Stimulated activated naive CD8-positive, alpha-beta T cell treated with anti-CD3 and anti-CD28 coated beads, Interleukin-15, Interleukin-2, amounts not matched to agents 100 ng/mL and 50 ng/mL, for 24 hours (primary cell): ENCODE data around the gene METTL13.

Experiments
- H3K27ac Mint-ChIP-seq: one replicate; pipeline ENCODE4 v1.8.0; 2021; ENCODE audit warnings: mild to moderate bottlenecking, mixed read lengths
- H3K27me3 Mint-ChIP-seq: one replicate; pipeline ENCODE4 v1.8.0; 2021; ENCODE audit warnings: mixed read lengths
- H3K36me3 Mint-ChIP-seq: one replicate; pipeline ENCODE4 v1.8.0; 2021; ENCODE audit warnings: low read depth, mixed read lengths
- H3K4me1 Mint-ChIP-seq: one replicate; pipeline ENCODE4 v1.8.0; 2021; ENCODE audit warnings: low read depth, mixed read lengths
- H3K4me3 Mint-ChIP-seq: one replicate; pipeline ENCODE4 v1.8.0; 2021; ENCODE audit warnings: mild to moderate bottlenecking, mixed read lengths
- H3K9me3 Mint-ChIP-seq: one replicate; pipeline ENCODE4 v1.8.0; 2021; ENCODE audit warnings: mixed read lengths

Gene METTL13

DNA sequence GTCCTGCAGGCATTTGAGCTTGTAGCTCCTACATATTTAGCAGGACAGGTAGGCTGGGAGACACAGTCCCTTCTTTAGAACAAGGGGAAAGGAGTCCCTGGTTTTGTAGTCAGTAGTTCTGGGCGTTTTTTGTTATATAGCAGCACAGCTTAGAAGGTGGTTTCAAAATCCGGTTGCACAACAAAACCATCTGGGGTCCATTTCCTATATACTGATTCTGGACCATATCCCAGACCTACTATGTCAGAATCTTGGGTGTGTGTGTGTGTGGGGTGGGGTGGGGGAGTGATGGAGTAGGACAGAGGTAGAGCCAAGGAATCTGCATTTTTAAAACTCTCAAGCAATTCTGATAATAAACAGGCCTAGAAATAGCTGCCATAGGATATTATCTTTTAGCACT, 21.6 kb downstream of the METTL13 start:
- Mint-ChIP-seq H3K27me3 (no peaks in the 10 kb centered on the region), H3K9me3 (no peaks in the 10 kb centered on the region), H3K27ac (no peak overlapping the region), H3K4me1 (peaks cover 13% of the 10 kb centered on the region), H3K4me3 (no peak overlapping the region), H3K36me3 (peaks cover 9% of the 10 kb centered on the region)

DNA sequence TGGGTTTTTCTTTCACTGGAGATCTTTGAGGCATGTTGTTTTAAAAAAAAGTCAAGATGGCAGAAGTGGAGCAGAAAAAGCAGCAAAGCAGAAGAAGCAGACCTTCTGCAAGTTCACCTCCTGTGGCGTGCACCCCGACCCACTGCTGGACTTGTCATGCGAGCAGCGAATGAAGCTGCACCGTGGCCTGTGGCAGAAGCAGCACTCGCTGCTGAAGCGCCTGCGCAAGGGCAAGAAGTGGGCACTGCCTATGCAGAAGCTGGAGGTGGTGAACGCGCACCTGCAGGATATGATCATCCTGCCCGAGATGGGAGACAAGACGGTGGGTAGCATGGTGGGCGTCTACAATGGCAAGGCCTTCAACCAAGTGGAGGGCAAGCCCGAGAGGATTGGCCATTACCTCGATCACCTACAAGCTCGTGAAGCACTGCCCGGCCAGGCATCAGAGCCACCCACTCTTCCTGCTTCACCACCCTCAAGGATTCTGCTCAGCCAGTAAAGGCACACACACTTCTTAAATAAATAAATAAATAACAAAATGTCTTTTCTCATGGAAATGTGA, 22.1 kb downstream of the METTL13 start:
- H3K4me1 Mint-ChIP-seq = peaks cover 13% of the 10 kb centered on the region
- no peak overlapping the region for H3K27ac Mint-ChIP-seq
- H3K4me3 Mint-ChIP-seq = no peak overlapping the region
- H3K9me3 Mint-ChIP-seq = no peaks in the 10 kb centered on the region
- H3K36me3 Mint-ChIP-seq = peaks cover 5% of the 10 kb centered on the region
- no peaks in the 10 kb centered on the region for H3K27me3 Mint-ChIP-seq

DNA sequence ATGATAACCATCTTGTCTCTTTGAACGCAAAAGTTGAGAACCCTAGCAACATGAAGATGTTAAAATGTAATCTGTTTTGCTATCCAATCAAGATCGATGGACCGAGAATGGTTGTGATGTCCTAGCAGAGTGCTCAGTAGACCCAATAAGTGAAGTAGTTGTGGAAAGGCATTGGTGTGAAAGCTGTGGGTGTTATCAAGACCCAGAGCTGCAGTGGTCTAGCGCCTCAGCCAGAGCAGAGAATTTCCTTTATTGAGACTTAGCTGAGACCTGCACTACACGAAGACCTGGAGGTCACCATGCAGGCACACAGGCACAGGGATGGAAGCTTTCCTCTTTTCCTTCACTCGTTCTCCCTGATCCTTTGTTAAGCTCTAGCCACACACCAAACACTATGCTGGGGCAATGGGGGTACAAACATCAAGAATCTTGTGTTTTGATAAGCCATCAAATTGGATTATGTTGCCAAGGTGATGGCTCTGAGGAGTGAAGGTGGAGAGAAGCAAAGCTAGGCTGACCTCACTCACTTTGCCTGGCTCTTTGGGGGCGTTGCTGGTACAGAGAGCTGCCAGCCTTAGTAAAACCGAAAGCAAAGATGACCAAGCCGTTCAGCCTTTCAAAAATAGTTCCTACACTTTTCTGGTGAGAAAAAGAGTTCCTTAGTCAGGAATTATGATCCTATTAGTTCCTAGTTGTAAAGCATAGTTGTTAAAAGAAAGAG, 24.1 kb downstream of the METTL13 start:
- no peaks in the 10 kb centered on the region for H3K27me3 Mint-ChIP-seq
- H3K36me3 Mint-ChIP-seq = no peaks in the 10 kb centered on the region
- H3K9me3 Mint-ChIP-seq = no peaks in the 10 kb centered on the region
- H3K4me3 Mint-ChIP-seq = no peak overlapping the region
- no peak overlapping the region for H3K27ac Mint-ChIP-seq
- peaks cover 13% of the 10 kb centered on the region for H3K4me1 Mint-ChIP-seq

DNA sequence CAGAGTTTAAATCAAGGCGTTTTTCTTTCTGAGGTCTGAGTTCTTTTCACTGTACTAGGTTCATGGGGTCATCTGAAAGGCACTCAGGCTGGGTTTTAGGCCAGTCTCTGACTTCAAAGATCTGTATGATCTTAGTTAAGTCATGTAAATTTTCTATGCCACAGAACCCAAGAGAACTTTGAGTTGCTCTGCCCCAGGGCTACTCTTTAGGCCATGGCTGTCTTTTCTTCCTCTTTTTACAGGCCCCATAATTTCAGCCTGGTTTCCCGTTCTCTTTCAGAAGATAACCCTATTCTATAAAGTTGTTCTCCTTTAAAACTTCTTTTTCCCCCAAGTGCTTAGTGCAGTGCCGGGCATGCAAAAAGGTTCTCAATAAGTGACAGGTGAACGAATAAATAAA, 26.1 kb downstream of the METTL13 start:
- Mint-ChIP-seq H3K36me3 (no peaks in the 10 kb centered on the region), H3K27me3 (no peaks in the 10 kb centered on the region), H3K4me3 (no peak overlapping the region), H3K4me1 (peaks cover 13% of the 10 kb centered on the region), H3K27ac (no peak overlapping the region), H3K9me3 (no peaks in the 10 kb centered on the region)

DNA sequence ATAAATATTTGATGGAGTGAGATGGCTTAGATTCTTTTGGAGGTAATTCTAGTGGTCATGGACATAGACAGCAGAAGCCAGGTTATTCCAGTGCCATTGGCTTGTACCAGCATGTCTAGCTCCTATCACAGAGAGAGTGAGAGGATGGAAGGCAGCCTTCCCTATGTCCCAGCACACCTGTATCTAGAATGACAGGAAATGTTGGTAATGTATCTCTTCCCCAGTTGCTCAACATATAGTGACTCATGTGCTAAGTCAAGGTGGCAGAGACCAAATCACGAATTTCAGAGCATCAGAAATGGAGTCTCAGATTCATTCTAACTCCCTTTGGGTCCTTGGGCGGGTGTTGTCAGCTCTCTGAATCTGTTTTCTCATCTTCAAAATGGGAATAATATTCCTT, 28.4 kb downstream of the METTL13 start:
- Mint-ChIP-seq H3K36me3 (peaks cover 4% of the 10 kb centered on the region), H3K27ac (no peak overlapping the region), H3K4me1 (peaks cover 16% of the 10 kb centered on the region)

DNA sequence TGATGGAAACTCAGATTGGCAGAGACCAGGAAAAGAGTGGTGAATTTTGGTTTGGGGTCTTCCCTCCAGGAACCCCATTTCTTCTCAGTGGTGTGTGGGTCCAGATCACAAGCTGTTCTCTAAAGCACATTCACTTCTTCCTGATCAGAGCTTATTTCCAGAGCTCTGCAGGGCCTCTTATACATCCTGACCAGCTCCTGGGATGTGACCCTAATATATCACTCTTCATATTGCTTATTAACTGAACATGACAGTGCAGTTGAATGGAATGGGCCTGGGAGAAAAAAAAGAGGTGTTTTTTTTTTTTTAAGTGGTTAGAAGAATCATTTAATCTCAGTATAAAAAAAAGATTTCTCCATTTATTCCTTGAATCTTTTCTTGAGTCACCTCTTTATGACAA, 30.2 kb downstream of the METTL13 start:
- H3K27ac Mint-ChIP-seq = no peak overlapping the region
- no peaks in the 10 kb centered on the region for H3K27me3 Mint-ChIP-seq
- no peak overlapping the region for H3K4me3 Mint-ChIP-seq
- H3K4me1 Mint-ChIP-seq = peaks cover 5% of the 10 kb centered on the region
- H3K36me3 Mint-ChIP-seq = peaks cover 4% of the 10 kb centered on the region
- H3K9me3 Mint-ChIP-seq = no peaks in the 10 kb centered on the region

More for the DNA sequence above, 28.4 kb downstream of the METTL13 start:
- Mint-ChIP-seq H3K9me3 (no peaks in the 10 kb centered on the region), H3K27me3 (no peaks in the 10 kb centered on the region), H3K4me3 (no peak overlapping the region)

DNA sequence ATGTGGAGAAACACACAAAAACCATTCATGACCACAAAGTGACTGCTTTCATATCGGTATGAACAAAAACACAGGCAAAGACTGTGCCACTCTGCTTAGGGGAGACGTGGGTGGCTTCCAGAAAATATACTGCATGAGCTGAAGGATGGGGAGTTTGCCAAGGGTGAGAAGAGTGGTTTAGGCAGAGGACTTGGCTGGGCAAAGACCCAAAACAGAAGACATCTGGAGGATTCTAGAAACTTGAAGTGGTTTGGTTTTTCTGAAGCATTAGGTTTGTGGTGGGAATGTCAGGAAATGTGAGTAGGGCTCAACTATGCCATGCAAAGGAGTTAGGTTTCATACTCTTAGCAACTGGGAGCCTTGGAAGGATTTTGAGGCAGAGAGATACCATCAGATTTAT, 33.2 kb downstream of the METTL13 start:
- H3K27ac Mint-ChIP-seq = no peak overlapping the region
- H3K9me3 Mint-ChIP-seq = no peaks in the 10 kb centered on the region
- H3K4me3 Mint-ChIP-seq = no peak overlapping the region
- peaks cover 4% of the 10 kb centered on the region for H3K36me3 Mint-ChIP-seq
- peaks cover 18% of the 10 kb centered on the region for H3K4me1 Mint-ChIP-seq
- H3K27me3 Mint-ChIP-seq = no peaks in the 10 kb centered on the region

DNA sequence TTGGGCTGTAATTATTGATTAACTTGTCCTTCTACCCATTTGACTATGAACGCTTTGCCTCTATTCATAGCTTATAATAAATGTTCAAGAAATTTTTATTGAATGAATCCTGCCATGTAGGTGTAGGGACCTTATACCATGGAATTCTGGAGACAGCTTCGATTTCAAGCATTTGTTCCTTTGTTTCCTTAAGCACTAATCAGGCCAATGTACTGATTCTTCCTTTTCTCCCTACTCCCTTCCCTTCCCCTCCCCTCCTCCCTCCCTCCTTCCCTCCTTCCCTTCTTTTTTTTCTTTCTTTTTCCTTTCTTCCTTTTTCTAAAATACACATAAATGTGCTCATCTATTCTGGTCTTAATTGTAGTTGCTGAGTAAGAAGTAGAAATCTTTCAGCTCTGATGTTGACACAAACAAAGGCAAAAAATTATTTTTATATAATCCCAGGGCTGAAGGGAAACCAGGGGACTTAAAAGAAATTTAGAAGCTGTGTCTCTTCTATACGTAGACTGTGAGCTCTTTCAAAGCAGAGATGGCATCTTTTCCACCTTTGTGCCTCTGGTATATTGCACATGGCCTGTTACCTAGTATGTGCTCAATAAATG, 34.9 kb downstream of the METTL13 start:
- Mint-ChIP-seq H3K4me3 (no peak overlapping the region), H3K4me1 (peaks cover 18% of the 10 kb centered on the region), H3K27ac (no peak overlapping the region), H3K36me3 (peaks cover 4% of the 10 kb centered on the region), H3K9me3 (no peaks in the 10 kb centered on the region), H3K27me3 (no peaks in the 10 kb centered on the region)

DNA sequence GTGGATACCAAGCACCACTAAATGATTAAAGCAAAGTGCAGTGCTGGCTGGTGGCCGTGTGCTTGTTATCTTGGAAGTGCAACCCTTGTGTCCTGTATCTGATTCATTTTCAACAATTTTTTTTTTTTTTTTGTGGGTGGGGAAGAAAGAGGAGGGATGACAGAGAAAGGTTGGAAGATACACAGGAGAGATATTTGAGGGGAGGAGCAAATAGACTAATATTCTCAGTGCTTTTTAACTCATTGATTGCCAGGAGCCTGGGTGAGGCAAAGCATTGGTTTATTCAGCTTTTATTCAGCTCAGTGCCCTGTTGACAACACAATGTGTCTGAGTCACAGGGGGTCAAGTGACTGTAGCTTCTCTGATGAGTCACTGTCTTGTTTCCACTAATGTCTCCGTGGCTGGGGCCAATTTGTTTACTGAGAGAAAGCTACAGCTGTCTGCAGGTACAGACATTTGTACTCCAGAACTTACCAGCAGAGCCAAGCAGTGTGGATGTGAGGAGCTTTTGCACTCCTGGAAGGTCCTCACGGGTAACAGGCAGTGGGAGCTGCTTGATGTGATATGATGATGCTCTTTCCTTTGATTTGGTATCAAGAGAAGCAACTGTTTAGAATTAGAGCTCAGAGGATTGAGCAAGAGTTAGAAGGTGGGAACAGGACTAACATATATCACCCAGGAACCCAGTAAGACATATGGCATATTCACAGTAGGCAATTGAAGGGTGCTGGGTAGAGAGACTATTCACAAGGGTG, 36.2 kb downstream of the METTL13 start:
- peaks cover 18% of the 10 kb centered on the region for H3K4me1 Mint-ChIP-seq
- no peak overlapping the region for H3K4me3 Mint-ChIP-seq
- H3K27ac Mint-ChIP-seq = peak overlapping the region; percentile 32

DNA sequence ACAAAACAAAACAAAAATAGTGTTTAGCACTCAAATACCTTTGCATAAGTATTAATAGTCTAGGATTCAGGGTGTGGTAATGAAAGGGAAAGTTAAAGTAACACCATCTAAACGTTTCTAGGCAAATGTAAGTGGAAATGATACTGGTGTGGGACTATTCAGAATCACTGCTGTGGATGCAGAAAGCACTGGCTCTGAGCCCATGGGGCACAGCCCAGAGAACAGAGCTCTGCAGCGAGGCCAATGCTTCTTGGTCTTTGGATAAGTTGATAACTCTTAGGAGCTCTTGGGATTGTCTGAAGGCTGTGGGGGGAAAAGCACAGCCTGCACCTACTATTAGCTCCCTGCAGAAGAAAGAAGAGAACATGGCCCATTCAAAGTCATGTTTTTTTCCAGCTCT, 38.5 kb downstream of the METTL13 start:
- H3K9me3 Mint-ChIP-seq = peaks cover 2% of the 10 kb centered on the region

More for the DNA sequence above, 36.2 kb downstream of the METTL13 start:
- Mint-ChIP-seq H3K9me3 (no peaks in the 10 kb centered on the region), H3K36me3 (peaks cover 4% of the 10 kb centered on the region), H3K27me3 (no peaks in the 10 kb centered on the region)

DNA sequence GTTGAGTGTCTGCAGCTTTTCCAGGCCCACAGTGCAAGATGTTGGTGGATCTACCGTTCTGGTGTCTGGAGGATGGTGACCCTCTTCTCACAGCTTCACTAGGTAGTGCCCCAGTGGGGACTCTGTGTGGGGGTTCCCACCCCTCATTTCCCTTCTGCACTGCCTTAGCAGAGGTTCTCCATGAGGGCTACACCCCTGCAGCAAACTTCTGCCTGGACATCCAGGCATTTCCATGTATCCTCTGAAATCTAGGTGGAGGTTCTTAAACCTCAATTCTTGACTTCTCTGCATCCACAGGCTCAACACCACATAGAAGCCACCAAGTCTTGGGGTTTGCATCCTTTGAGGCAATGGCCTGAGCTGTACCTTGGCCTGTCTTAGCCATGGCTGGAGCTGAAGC, 45.5 kb downstream of the METTL13 start:
- Mint-ChIP-seq H3K27me3 (no peaks in the 10 kb centered on the region), H3K4me1 (no peaks in the 10 kb centered on the region), H3K27ac (no peak overlapping the region), H3K9me3 (peaks cover 32% of the 10 kb centered on the region), H3K36me3 (peaks cover 24% of the 10 kb centered on the region), H3K4me3 (no peak overlapping the region)

More for the DNA sequence above, 38.5 kb downstream of the METTL13 start:
- Mint-ChIP-seq H3K4me3 (no peak overlapping the region), H3K36me3 (peaks cover 3% of the 10 kb centered on the region), H3K4me1 (peaks cover 14% of the 10 kb centered on the region), H3K27me3 (no peaks in the 10 kb centered on the region), H3K27ac (no peak overlapping the region)

DNA sequence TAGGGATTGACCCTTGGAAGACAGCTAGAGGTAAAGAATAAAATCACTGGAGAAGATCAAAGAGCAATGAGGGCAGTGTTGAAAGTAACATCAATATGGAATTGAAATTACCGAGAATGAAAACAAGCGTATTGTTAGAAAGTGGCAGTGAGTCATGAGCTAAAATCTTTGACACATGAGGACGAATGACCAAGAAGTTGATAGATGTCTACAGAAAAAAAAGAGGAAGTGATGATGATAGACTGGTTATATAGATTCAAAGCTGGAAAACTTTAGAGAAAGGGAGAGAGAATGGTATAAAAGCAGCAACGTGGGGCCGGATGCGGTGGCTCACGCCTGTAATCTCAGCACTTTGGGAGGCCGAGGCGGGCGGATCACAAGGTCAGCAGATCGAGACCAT, 47.3 kb downstream of the METTL13 start:
- no peak overlapping the region for H3K27ac Mint-ChIP-seq
- H3K9me3 Mint-ChIP-seq = peaks cover 32% of the 10 kb centered on the region
- H3K27me3 Mint-ChIP-seq = no peaks in the 10 kb centered on the region
- no peaks in the 10 kb centered on the region for H3K4me1 Mint-ChIP-seq
- no peak overlapping the region for H3K4me3 Mint-ChIP-seq
- H3K36me3 Mint-ChIP-seq = peaks cover 24% of the 10 kb centered on the region

DNA sequence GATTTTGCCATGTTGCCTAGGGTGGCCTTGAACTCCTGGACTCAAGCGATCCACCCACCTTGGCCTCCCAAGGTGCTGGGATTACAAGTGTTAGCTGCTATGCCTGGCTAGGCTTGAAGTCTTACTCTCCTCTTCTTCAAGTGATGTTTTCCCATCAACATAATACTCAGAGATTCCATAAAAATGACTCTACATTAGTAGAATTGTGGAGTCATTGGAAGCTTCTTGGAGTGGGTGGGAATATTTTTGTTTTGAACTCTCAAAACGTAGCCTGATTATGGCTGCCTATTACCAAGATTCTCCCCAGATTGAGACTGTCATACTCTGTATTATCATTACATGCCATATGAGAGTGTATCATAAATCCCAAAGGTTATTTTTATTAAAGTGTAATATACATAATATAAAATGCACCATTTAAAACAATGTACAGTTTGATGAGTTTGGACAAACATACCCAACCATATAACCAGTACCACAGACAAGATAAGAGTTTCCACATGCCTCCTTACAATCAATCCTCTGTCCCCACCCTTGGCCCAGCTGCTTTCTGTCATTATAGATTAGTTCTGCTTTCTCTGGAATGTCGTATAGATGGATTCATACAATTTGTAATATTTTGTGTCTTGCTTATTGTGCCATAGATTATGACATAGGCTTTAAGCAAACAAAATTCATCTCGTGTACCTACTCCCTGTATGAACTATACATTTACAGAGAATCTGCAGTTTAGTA, 51.8 kb downstream of the METTL13 start:
- no peak overlapping the region for H3K27ac Mint-ChIP-seq
- H3K9me3 Mint-ChIP-seq = peaks cover 7% of the 10 kb centered on the region
- H3K4me1 Mint-ChIP-seq = no peaks in the 10 kb centered on the region
- peaks cover 6% of the 10 kb centered on the region for H3K36me3 Mint-ChIP-seq
- no peaks in the 10 kb centered on the region for H3K27me3 Mint-ChIP-seq
- no peak overlapping the region for H3K4me3 Mint-ChIP-seq

DNA sequence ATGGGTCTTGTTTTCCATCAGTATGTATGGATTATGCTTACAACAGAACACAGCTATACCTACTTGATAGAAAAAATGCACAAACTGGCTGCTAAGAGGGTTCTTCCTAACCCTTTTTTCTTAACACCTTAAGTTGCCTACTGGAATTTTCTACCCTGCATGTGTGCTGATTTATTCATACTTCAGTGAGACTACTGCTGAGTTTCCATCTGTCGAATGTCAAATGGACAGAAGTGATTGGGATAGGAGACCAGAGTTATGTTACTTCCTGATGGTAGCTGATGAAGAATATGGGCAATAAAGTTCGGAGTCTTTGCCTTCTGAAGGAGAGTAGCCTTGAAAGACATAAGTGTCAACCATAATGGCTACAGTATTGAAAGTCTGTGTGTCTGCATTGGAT, 53.4 kb downstream of the METTL13 start:
- Mint-ChIP-seq H3K4me1 (no peaks in the 10 kb centered on the region), H3K4me3 (no peak overlapping the region), H3K27ac (no peak overlapping the region), H3K9me3 (no peaks in the 10 kb centered on the region), H3K36me3 (no peaks in the 10 kb centered on the region), H3K27me3 (no peaks in the 10 kb centered on the region)
